Measurements from ENCODE around the gene BTBD9. TPM values are rescaled to one million over a fixed set of nuclear protein-coding genes. Genes with fewer than 3 reads are reported as not detected.

The BTBD9 gene
- polyA plus RNA-seq, 1 donor, result 7.7 TPM

DNA sequence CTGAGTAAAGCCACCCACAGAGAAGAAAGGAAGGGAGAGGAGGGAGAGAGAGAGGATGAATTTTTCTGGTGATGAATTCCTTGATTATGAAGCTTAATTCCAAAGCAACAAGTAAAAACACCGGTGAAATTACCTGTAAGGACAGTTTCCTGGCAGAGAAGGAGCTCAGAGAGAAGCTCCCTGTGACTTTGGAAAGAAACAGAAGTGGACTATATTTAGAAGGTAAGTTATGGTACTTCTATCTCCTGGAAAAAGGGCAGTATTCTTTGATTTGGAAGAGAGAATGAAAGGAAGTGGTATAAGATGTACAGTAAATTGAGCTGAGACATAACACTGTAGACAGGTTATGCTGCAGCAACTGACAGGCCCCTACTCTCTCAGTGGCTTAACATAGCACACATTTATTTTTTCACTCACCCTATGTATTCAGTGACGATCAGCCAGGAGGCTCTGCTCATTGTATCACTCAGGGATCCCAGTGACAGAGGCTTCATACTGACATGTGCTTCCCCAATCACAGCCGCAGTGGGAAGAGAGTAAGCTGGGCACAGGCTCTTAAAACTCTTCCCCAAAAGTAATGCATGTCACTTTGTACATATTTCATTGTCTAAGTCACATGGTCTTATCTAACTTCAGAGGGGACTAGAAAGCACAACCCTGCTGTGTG, 349.5 kb downstream of the BTBD9 start:
- no peak for DNase-seq (ENCODE audit: low read depth)

DNA sequence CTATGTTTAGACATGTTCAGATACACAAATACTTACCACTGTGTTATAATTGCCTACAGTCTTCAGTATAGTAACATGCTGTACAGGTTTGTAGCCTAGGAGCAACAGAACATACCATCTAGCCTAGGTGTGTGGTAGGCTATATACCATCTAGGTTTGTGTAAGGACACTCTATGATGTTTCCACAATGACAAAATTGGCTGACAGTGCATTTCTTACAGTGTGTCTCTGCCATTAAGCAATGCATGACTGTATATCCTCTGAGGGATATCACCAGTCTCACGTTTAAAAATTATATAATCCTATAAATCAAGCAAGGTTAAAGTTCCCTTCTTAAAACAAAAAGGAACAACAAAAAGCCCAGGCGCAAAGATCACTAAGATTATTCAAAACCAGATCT, 352.2 kb downstream of the BTBD9 start:
- DNase-seq (ENCODE audit: low read depth), result no peak

DNA sequence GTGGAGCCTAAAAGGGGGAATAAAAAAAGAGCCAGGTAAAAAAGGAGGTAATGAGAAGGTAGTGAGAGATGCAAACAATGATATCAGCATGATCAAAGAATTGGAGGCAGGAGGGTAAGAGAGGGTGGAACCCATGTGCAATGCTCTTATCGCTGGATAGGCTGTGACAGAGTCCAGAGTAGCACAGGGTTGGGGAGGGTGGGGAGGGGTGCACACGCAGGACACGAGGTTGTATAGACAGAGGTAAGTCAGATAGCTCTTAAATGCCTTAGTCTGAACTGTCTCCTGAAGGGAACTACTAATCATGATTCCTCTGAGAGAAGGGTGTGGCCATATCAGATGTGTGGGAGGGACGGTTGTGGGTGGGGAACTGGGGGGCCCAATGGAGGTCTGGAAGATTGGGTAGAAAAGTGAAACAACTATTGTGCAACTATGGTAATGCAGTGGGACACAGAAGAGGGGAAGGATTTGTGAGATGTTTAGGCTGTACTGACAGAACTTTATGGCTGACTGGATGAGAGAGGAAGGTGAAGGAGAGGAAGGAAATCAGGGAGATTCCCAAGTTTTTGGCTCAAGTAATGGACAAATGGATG, 354.8 kb downstream of the BTBD9 start:
- DNase-seq (ENCODE audit: low read depth), result no peak

DNA sequence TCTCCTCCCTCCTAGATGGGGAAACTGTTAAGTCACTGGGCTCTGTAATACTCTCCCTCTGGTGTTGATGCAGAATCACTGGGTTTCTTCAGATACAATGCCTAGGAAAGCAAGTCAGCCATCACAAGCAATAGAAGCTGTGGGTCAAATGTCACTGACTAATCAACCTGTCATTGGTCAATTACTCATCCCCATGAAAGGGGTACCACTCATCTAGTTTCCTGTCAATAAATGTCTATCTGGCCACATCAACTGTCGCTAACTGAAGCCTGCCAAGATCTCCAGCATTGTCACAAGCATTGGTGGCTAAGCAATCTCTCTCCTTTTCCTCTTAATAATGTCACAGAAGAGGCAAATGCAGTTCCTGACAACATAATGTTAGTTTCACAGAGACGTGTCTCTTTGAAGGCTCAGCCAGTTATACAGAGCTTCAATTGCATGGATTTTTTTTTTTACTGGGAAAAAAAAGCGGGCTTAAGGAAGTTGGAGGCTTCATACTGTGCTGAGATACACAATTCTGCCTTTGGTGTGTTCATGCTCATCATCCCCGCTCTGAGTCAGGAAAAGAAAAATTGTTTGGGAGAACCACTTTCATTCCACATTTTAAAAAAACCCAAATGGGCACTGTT, 355.9 kb downstream of the BTBD9 start:
- DNase-seq (ENCODE audit: low read depth), result no peak

- no peak for DNase-seq (ENCODE audit: low read depth)
Observed at GRCh38 chr6:38282911-38283310, 356.8 kb downstream of the BTBD9 start.

DNA sequence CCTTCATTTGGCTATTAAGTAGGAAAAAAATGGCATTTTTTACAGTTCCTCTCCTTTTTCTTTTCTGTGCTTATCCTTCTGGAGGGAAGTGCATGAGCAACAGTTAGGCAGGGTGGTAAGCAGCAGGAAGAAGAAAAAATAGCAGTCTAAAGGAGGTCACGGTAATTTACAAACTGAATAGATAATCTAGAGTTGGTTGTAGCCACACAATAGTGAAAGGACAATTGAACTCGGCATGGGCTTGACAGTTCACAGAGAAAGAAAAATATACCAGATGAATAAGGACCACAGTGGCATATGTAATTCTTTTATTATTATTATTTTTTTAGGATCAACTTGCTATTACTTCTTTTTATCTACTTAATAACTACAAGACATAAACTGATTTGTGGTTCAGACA, 358.6 kb downstream of the BTBD9 start:
- no peak for DNase-seq (ENCODE audit: low read depth)

- DNase-seq (ENCODE audit: low read depth), result no peak
Observed at GRCh38 chr6:38279963-38280588, 359.7 kb downstream of the BTBD9 start.

GRCh38 chr6:38279423-38279822, 360.3 kb downstream of the BTBD9 start:
- DNase-seq (ENCODE audit: low read depth), result no peak

GRCh38 chr6:38273325-38273724, 366.4 kb downstream of the BTBD9 start:
- no peak for DNase-seq (ENCODE audit: low read depth)

DNA sequence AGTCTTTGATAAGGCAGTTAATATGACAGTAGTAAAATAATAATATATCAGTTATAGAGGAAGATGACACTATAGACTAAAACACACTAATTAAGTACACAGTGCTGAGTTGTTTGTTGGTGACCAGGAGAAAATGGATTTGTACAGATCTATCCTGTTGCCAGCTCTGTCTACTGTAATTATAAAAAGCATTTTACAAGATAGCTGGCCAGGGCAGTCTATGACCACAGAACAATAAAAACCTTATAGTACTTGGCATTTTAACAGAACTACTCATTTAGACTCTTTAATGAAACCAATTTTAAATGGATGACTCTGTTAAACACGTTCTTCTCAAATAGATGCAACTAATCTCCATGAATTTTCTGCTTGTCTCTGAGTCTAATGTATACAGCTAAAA, 367.5 kb downstream of the BTBD9 start:
- no peak for DNase-seq (ENCODE audit: low read depth)

DNA sequence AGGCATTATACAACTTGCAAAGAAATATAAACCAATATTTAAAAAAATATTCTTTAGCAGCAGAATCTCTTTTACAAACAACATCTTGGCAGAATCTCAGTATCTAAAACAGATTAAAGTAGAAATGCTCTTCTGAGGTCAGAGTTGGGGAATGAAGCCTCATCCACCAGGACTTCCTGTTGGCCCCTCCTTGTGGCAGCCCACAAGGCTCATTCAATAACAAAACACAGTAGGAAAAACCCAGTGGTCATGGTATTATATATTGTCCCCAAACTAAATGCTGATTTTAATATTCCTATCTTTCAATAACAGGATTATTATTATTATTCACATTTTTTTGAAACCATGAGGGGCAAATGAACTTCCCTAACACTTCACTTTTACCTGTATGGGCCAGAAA, 368.6 kb downstream of the BTBD9 start:
- no peak for DNase-seq (ENCODE audit: low read depth)

DNA sequence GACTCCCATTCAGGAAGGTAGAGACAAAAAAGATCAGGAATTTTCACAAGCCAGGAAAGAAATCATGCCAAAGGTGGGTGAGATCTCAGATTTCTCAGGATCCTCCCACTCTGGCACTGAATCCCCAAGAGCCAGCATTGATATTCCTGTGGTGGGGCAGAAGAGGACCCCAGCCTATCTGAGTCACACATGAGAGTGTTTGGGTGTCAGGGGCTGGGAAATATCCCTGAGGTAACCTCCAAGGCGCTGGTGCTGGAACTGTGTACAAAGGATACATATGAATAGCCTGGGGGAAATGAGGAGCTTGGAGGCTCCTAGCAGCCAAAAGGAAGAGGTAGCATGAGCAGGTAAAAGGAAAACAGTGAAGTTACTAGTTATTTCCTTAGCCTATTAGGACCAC, 369.4 kb downstream of the BTBD9 start:
- DNase-seq (ENCODE audit: low read depth), result no peak

DNA sequence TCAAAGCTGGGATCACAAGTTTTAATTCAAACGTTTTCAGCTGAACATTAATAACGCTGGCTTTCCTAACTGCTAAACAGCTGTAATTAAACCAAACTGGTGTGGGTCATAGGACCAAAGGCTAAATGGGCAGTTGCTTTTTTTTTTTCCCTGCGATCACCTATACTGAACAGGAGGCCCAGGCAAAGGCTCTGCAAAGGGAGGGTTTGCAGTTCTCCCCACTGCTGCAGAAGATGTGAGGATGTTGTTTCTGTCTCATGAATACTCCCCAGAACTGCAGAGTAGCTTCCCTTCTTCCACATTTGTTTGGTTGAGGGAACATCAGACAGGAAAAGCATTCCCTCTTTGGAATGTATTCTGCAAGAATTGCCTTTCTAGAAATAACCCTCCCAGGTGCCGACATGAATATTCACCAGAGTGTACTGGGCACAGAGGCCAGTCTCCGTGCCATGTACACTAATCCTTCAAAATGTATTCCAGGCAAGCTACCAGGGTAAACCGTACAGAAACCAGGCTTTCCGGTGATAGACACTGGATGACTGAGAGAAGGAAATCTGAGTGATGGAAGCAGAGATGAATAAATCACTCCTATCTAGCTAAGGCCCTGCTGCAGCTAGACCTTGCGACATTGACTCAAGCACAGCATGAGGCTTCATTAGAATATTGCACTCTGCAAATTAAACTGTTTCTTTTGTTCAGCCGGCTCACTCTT, 370.1 kb downstream of the BTBD9 start:
- no peak for DNase-seq (ENCODE audit: low read depth)

DNA sequence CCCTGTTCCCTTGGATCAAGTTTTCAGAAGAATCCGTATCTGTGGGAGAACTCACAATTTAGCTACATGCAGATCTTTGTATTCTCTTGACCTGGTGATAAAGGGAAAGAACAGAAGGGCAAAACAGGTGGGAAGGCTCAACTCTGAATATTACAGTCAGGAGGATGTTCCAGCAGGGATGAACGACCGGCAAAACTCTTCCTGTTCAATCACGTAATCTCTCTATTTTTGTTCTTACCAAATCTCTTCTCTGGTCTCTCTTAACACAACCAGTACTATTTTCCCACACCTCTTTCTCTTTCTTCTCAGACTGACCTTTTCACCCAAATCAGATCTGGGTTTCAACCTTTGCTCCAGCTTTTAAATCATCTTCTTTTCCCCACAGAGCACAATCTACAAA, 371.4 kb downstream of the BTBD9 start:
- DNase-seq (ENCODE audit: low read depth), result no peak

GRCh38 chr6:38266921-38267354, 372.8 kb downstream of the BTBD9 start:
- no peak for DNase-seq (ENCODE audit: low read depth)

DNA sequence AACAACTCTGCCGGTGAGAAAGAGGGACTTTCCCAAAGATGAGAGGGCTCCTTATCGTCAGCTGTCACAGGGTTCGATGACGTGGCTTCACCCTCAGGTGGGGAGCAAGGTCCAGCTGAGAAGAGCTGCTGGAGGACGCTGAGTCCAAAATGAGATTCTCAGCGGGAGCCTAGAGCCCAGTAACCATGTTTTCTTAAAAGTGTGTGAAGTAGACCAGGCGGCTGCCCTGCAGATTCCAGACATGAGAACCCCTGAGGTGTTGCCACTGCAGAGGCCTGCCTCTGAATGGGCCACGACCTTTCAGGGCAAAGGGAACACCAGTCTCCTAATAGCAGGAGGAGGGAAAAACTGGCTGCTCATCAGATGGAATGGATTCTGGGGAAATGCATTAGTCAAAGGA, 375.1 kb downstream of the BTBD9 start:
- DNase-seq (ENCODE audit: low read depth), result no peak

- DNase-seq (ENCODE audit: low read depth), result no peak
Observed at GRCh38 chr6:38262609-38263008, 377.1 kb downstream of the BTBD9 start.

DNA sequence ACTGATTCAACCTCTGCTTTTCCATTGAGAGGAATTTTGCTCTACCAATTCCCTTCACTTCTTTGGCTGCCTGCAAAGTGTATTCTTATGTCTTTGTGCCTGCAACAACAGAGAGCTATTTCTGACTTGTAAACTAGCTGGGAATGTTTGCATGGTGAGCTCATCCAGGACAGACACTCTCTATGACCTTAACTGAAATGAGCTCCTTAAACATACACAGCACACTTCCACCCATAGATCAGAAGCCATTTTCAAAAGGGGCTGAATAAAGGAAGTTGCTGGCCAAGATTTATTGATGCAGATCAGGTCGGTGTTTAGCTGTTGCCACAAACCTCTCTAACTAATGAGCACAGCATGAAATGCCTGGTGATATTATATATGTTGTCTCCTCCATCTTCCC, 377.7 kb downstream of the BTBD9 start:
- DNase-seq (ENCODE audit: low read depth), result peak; percentile 77

GRCh38 chr6:38261626-38262025, 378.1 kb downstream of the BTBD9 start:
- peak; percentile 6 for DNase-seq (ENCODE audit: low read depth)

GRCh38 chr6:38259736-38260135, 380.0 kb downstream of the BTBD9 start:
- DNase-seq (ENCODE audit: low read depth), result no peak

DNA sequence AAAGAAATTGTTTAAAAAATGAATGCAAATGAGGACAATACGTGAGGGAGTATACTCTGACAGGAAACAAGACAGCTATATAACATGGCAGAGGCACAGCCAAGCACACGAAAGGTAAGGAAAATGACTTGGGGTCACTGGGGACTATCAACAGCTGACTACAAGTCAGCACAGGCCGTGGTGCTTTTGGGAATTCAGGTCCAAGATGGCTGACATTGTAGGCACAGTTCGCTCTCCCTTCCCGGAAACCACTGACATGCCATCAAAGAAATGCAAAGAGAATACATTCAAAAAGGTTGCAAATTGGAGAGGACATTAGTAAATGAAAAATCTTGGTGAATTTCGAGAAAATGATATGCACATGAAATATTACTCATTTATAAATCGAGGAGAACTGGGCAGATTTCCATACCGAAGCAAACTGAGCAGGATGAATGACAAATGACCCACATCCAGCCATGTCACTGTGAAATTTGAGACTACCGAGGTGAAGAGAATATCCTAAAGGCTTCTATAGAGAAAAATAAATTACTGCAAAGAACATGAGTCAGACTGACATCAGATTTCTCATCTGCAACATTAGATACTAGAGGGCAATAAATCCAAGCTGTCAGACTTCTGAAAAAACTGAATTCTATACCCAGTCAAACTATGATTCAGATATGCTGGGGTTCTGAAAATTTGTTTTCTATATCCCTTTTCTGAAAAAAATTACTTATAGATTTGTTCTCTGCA, 391.1 kb downstream of the BTBD9 start:
- no peak for DNase-seq (ENCODE audit: low read depth)

- DNase-seq (ENCODE audit: low read depth), result no peak
Observed at GRCh38 chr6:38245295-38245694, 394.4 kb downstream of the BTBD9 start.
